ENCODE measurements around the gene MEI1. TPM values are rescaled to one million over a fixed set of nuclear protein-coding genes. Genes with fewer than 3 reads are reported as not detected.
"Not testable (repeated sequence)": the region's sequence is repeated elsewhere in the genome, so short reads cannot be mapped to it uniquely, and the experiment has no call there.

The MEI1 gene
- total RNA-seq, 4 donors from 2014 or later, result 0.70 to 1.9 TPM; not detected in 2

DNA sequence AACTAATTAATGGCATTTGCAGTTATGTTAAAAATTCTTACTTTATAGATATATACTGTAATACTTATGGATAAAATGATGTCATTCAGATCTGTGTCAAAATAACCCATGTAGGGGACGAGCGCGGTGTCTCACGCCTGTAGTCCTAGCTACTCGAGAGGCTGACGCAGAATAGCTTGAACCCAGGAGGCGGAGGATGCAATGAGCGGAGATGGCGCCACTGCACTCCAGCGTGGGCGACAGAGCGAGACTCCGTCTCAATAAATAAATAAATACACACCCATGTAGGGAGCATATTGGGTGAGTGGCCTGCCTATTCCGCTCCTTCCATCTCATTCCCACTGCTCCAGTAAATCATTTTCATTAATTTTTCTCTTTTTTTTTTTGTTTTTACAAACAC is 17.7 kb upstream of the MEI1 start:
- Histone ChIP-seq H3K4me3 (peak overlapping the region; percentile 44 to 60), H3K27ac (peak overlapping the region; percentile 83 to 93), H3K4me1 (no peaks in the 10 kb centered on the region), H3K36me3 (no peaks in the 10 kb centered on the region), H3K9me3 (no peaks in the 10 kb centered on the region), H3K27me3 (no peaks in the 10 kb centered on the region)
- no peak for DNase-seq
- no peak for TF ChIP-seq POLR2A (IDR thresholded peaks at IDR 0.05)
- TF ChIP-seq, protein P1, sequence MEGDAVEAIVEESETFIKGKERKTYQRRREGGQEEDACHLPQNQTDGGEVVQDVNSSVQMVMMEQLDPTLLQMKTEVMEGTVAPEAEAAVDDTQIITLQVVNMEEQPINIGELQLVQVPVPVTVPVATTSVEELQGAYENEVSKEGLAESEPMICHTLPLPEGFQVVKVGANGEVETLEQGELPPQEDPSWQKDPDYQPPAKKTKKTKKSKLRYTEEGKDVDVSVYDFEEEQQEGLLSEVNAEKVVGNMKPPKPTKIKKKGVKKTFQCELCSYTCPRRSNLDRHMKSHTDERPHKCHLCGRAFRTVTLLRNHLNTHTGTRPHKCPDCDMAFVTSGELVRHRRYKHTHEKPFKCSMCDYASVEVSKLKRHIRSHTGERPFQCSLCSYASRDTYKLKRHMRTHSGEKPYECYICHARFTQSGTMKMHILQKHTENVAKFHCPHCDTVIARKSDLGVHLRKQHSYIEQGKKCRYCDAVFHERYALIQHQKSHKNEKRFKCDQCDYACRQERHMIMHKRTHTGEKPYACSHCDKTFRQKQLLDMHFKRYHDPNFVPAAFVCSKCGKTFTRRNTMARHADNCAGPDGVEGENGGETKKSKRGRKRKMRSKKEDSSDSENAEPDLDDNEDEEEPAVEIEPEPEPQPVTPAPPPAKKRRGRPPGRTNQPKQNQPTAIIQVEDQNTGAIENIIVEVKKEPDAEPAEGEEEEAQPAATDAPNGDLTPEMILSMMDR (IDR thresholded peaks at IDR 0.05), result no peak
- intact Hi-C loops (cut with DNase I; ENCODE audit: low total_unique reads), result no loop called here

DNA sequence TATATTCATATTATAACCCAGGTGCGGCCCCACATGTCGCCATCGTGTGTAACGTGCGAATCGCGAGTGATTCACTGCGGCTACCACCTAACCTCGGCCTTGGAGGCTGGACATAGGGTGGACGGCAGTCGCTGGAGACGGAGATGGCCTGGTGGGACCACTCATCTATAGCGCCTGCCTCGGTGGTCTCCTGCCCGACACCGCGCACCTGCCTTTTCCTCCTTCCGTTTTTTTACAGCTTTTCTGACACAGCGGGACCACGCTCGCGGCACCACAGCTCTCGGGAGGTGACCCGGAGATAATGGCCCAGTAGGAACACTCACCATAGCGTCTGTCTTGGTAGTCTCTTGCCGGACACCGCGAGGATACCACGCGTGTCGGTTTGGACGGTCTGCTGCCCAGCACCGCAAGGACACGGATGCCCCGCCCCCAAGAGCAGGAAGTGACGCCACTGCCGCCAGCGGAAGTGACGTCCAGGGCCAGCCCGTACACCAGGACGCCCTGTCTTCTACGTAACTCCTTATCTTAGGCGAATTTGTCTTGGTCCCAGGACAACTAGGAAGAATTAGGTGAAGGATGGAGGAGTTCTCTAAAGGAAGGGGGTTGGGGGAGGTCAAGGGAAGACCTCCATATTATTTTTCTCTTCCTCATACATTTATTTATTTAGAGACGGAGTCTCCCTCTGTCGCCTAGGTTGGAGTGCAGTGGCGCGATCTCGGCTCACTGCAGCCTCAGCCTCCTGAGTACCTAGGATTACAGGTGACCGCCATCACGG is 17.1 kb upstream of the MEI1 start:
- Histone ChIP-seq H3K4me3 (peak overlapping the region; percentile 44 to 60), H3K4me1 (no peaks in the 10 kb centered on the region)
- intact Hi-C loops (cut with DNase I; ENCODE audit: low total_unique reads), result no loop called here

DNA sequence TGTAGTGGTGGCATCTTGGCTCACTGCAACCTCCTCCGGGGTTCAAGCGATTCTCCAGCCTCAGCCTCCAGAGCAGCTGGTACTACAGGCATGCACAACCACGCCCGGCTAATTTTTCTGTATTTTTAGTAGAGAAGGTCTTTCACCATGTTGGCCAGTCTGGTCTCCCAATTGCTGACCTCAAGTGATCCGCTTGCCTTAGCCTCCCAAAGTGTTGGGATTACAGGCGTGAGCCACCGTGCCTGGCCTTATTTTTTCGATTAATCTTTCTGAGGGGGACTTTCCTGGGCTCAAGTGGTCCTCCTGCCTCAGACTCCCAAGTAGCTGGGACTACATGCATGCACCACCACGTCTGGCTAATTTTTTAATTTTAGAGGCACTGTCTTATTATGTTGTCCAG is 16.3 kb upstream of the MEI1 start:
- DNase-seq, result no peak
- peak overlapping the region; percentile 83 to 93 for H3K27ac ChIP-seq
- peak overlapping the region in 1 of 2 donors; percentile 44 for H3K4me3 ChIP-seq

More for the DNA sequence above, 17.1 kb upstream of the MEI1 start:
- Histone ChIP-seq H3K9me3 (no peaks in the 10 kb centered on the region), H3K27ac (peak overlapping the region; percentile 83 to 93), H3K36me3 (no peaks in the 10 kb centered on the region), H3K27me3 (no peaks in the 10 kb centered on the region)
- peak; percentile 85 to 86 for DNase-seq
- TF ChIP-seq, protein P1 (IDR thresholded peaks at IDR 0.05), result no peak
- peak; percentile 82 to 83 for TF ChIP-seq POLR2A (IDR thresholded peaks at IDR 0.05)

DNA sequence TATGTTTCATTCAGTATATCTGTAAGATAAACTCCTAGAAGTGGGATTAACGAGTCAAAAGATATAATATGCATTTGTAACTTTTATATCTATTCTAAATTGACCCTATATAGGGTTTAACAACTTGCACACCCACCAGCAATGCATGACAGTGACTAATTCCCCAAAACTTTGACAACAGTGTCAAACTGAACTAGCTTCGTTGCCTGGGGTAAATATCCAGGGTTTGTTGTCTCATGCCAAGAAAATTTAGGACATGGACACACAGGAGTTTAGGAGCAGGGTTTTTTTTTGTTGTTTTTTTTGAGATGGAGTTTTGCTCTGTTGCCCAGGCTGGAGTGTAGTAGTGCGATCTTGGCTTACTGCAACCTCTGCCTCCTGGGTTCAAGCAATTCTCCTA is 15.7 kb upstream of the MEI1 start:
- intact Hi-C loops (cut with DNase I; ENCODE audit: low total_unique reads), result no loop called here
- TF ChIP-seq POLR2A (IDR thresholded peaks at IDR 0.05), result no peak
- TF ChIP-seq, protein P1 (IDR thresholded peaks at IDR 0.05), result no peak
- DNase-seq, result no peak
- no peak overlapping the region for H3K4me3 ChIP-seq
- H3K36me3 ChIP-seq, result no peaks in the 10 kb centered on the region
- no peaks in the 10 kb centered on the region for H3K9me3 ChIP-seq
- no peak overlapping the region for H3K27ac ChIP-seq
- H3K4me1 ChIP-seq, result no peaks in the 10 kb centered on the region
- H3K27me3 ChIP-seq, result no peaks in the 10 kb centered on the region

More for the DNA sequence above, 16.3 kb upstream of the MEI1 start:
- no peak for TF ChIP-seq POLR2A (IDR thresholded peaks at IDR 0.05)
- TF ChIP-seq, protein P1 (IDR thresholded peaks at IDR 0.05), result no peak
- Histone ChIP-seq H3K9me3 (no peaks in the 10 kb centered on the region), H3K36me3 (no peaks in the 10 kb centered on the region), H3K27me3 (no peaks in the 10 kb centered on the region), H3K4me1 (no peaks in the 10 kb centered on the region)
- intact Hi-C loops (cut with DNase I; ENCODE audit: low total_unique reads), result no loop called here

DNA sequence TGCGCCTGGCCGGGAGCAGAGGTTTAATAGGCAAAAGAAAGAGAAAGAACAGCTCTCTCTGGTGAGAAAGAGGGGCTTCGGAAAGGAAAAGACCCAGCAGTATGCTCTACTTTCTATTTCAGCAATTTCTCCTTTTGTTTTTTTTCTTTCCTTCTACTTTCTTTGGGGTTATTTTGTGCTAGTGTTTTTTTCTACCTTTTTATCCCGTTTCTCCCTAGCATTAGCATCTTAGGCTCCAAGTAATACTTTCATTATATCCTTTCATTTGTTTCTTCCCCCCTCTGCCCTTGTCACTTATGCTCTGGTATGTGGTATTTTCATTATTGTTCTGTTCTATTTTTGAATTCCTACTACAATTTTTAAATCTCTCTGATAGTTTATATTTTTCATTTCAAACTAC is 15.1 kb upstream of the MEI1 start:
- DNase-seq, result no peak
- Histone ChIP-seq H3K4me1 (no peaks in the 10 kb centered on the region), H3K36me3 (no peaks in the 10 kb centered on the region), H3K27ac (no peak overlapping the region), H3K27me3 (no peaks in the 10 kb centered on the region), H3K4me3 (no peak overlapping the region), H3K9me3 (no peaks in the 10 kb centered on the region)
- TF ChIP-seq POLR2A (IDR thresholded peaks at IDR 0.05), result no peak
- TF ChIP-seq, protein P1 (IDR thresholded peaks at IDR 0.05), result no peak
- intact Hi-C loops (cut with DNase I; ENCODE audit: low total_unique reads), result no loop called here

DNA sequence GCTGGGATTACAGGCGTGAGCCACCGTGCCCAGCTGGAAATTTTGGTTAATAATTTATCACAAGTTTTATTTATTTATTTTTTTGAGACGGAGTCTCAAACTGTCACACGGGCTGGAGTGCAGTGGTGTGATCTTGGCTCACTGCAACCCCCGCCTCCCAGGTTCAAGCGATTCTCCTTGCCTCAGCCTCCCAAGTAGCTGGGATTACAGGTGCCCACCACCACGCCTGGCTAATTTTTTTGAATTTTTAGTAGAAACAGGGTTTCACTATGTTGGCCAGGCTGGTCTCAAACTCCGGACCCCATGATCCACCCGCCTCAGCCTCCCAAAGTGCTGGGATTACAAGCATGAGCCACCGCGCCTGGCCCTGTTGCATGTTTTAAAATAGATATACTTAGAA is 12.4 kb upstream of the MEI1 start:
- DNase-seq; H3K9me3 ChIP-seq; H3K4me1 ChIP-seq; H3K36me3 ChIP-seq; intact Hi-C loops (cut with DNase I; ENCODE audit: low total_unique reads); H3K27me3 ChIP-seq; H3K4me3 ChIP-seq; H3K27ac ChIP-seq: not testable (repeated sequence)
